Posterior vena cava (tissue), 2 donors: Measurements from ENCODE around the gene TMEM40. TPM values are rescaled to one million over a fixed set of nuclear protein-coding genes. Genes with fewer than 3 reads are reported as not detected.
"Not testable (repeated sequence)": the region's sequence is repeated elsewhere in the genome, so short reads cannot be mapped to it uniquely, and the experiment has no call there.

Experiments
- DNase-seq: peaks from one replicate; pipeline ENCODE4 v3.0.0-alpha.2; 2020; ENCODE audit warnings: low spot score
- intact Hi-C, 2 donors: fragments of 100-400 bp; cut with DNase I; formaldehyde crosslinking; loops; one replicate each; pipeline versions ENCODE4 v1.14.1 to v1.14.2; 2022 to 2023
- total RNA-seq, 2 donors: library from RNA; stranded (reverse); fragmentation: NEBNext Ultra II Directional; extraction: Animal tissue kit (Norgen Biotek cat#: 25700); gene quantifications; one replicate each; pipeline ENCODE4 v1.2.1, GENCODE V29; 2021
- donor health status: DM: yes; HTN: yes; CAD: no.
- donor health status: DM: yes; HTN: yes; CAD: no.

TMEM40 gene
- total RNA-seq, 2 donors from 2014 or later = not detected

DNA sequence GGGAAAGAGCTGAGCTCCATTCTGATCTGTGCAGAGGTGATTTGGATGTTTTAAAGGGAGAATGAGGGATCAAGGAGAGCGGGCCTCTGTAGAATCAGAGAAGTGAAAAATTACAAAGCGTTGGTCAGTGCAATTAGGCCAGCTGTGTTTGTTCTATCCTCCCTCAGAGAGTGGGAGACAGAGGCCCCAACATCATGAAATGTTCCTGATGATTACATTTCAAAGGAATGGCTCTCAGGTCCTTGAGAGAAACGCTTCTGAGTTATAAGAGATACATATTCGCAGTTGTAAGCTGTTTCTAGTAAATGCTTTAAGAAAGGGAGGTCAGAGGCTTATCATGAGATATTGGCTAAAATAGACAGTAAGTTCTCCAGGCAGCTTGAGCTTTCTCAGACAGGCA, 21.7 kb upstream of the TMEM40 start:
- intact Hi-C loops = no loop called here
- no peak for DNase-seq

DNA sequence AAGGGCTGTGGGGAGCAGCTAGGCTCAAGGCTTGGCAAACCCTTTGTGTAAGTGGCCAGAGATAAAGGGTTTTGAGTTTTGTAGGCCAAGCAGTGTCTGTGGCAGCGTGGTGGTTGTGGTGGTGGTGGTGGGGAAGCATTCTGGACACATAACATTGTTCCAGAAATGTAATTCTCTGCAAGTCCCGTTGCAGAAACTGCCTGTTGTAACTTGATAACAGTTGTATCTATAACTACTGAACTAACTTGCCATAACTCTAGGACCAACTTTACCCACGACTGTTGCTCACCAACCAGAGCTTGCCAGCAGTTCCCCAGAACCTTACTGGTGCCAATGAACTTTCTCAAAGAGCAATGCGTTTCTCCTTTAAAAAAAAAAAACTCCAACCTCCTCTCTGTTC, 18.1 kb upstream of the TMEM40 start:
- intact Hi-C loops = no loop called here
- DNase-seq = peak; percentile 25

DNA sequence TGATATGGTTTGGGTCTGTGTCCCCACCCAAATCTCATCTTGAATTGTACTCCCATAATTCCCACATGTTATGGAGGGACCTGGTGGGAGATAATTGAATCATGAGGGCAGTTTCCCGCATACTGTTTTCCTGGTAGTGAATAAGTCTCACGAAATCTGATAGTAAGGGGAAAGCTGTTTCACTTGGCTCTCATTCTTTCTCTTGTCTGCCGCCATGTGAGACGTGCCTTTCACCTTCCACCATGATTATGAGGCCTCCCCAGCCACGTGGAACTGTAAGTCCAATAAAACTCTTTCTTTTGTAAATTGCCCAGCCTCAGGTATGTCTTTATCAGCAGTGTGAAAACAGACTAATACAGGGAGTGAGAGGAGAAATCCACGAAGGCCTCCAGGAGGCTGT, 16.9 kb upstream of the TMEM40 start:
- intact Hi-C loops, DNase-seq: not testable (repeated sequence)

DNA sequence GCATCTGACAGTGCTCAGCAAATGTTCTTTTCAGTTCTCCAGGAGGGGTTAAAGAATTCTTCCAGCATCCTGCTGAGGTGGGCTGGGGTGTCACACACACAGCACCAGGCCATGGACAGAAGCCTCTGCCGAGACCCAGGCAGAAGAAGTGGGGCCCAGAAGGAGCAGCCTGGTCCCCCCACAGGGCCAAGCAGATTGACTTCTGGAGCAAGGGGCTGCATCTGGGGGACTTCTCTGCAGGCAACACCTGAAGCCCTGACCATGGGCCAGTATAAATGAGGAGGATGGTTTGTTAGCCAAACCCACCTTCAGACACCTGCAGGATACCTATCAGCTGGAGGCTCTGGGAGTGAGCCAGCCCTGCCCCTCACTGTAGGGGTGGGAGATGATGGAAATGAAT, 16.2 kb upstream of the TMEM40 start:
- intact Hi-C loops = no loop called here
- DNase-seq = no peak

DNA sequence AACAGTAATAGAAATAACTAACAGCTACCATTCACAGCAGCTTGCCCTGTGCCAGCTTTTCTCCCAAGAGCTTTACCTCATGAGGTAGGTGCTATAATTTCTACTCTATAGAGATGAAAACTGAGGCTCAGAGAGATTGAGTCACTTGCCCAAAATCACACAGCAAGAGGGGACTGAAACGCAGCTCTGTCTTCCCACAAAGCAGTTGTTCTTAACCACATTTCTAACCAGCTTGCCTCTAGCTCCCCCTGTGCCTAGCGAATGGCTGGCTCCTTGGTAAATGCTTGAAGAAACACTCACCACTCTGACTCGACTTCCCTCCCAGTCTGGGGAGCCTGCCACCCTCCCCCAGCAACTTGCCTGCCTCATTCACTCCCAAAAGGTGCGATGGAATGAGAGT, 15.6 kb upstream of the TMEM40 start:
- intact Hi-C loops = no loop called here
- DNase-seq = no peak

DNA sequence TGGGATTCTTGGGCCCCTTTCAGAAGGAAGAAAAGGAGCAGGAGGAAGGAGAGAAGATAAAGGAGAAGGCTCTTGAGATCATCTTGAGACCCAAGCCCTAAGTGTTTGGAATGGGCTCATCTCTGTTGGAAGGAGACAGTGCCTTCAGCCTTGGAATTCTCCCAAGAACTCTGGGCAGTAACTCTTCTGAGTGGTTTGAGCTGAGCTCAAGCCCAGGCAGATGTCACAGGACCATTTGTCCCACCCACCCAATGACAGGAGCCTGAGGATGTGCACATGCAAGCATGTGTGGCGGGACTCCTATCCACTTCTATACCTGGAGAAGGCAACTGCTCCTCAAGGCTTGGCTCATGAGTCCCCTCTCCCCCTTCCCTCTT, 14.6 kb upstream of the TMEM40 start:
- intact Hi-C loops = no loop called here

DNA sequence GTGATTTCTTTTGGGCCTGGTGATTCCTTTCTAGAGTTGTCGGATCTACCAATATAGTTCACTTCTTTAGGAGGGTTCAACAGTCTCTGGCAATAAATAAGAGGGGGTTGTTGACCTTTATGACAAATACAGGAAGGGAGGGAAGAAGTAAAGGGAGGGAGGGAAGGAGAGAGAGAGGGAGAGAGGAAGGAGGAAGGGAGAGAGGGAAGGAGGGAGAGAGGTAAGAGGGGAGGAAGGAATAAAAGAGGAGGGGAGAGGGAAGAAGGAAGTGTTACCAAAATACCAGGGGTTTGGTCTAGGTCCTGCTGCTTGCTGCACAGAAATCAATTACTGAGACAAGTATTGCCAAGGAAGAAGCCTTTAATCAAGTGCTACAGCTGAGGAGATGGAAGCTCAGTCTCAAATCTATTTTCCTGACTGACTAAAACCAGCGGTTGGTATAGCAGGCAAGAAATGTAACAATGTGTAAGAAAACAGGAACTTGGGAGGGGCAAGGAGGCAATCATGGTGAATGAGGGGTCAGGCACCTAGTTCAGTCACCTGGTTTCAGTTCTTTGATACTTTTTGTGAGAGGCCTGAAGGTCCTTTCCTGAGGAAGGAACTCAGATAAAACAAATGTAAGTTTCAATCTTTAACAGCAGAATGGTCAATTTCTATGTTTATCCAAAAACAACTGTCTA, 14.1 kb upstream of the TMEM40 start:
- intact Hi-C loops = no loop called here
- DNase-seq = no peak

More for the DNA sequence above, 14.6 kb upstream of the TMEM40 start:
- no peak for DNase-seq

DNA sequence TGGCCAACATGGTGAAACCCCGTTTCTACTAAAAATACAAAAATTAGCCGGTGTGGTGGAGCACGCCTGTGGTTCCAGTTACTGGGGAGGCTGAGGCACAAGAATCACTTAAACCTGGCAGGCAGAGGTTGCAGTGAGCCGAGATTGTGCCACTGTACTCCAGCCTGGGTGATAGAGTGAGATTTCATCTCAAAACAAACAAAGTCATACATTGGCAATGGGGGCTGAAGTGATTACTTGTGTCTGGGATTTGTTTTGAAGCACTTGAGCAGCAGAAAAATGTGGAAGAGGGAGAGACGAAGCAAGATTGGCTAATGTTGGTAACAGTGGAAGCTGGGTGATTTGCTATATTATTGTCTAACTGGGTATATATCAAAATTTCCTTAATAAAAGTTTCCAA, 13.4 kb upstream of the TMEM40 start:
- no peak for DNase-seq
- intact Hi-C loops = no loop called here

DNA sequence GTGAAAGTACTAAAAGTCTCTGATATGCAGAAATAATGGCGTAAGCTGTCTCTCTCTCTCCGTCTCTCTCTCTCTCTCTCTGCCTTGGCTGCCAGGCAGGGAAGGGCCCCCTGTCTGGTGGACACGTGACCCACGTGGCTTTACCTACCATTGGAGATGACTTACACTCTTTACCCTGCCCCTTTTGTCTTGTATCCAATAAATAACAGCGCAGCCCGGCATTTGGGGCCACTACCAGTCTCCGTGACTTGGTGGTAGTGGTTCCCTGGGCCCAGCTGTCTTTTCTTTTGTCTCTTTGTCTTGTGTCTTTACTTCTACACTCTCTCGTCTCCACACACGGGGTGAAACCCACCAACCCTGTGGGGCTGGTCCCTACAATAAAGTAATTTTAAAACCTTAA, 12.2 kb upstream of the TMEM40 start:
- no peak for DNase-seq
- intact Hi-C loops = no loop called here

DNA sequence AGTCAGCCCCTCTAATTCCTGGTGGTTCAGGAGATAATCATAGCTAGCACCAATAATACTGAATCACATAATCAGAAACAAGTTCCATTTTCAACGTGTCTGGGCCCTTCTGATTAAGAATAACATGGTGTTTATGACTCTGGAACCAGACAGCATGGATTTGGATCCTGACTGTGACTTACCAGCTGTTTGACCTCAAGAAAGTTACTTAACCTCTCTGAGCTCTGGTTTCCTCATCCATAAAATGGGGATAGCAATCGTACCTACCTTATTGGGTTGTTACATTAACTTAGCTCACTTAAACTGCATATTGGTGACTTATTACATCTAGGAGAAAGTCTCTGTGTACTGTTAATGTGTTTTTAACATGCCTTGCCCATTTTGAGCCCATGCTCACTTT, 10.7 kb upstream of the TMEM40 start:
- intact Hi-C loops = no loop called here
- DNase-seq = no peak

DNA sequence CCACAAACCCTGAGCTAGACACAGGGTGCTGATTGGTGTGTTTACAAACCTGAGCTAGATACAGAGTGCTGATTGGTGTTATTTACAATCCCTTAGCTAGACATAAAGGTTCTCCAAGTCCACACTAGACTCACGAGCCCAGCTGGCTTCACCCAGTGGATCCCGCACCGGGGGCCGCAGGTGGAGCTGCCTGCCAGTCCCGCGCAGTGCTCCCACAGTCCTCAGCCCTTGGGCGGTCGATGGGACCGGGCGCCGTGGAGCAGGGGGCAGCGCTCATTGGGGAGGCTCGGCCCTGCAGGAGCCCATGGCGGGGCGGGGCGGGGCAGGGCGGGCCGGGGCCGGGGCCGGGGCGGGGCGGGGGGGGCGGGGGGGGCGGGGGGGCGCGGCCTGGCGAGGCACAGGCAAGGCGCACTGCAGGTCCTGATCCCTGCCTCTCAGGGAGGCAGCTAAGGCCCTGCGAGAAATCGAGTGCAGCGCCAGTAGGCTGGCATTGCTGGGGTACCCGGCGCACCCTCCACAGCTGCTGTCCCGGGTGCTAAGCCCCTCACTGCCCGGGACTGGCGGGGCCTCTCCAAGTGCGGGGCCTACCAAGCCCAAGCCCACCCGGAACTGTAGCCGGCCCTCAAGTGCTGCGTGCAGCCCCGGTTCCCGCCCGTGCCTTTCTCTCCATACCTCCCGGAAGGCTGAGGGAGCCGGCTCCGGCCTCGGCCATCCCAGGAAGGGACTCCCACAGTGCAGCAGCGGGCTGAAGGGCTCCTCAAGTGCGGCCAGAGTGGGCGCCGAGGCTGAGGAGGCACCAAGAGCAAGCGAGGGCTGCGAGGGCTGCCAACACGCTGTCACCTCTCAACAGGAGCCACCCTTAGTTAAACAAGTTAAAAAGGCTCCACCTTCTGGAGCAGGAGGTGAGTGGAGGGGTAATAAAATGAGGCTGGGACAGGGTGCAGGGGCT, 9.8 kb upstream of the TMEM40 start:
- intact Hi-C loops = no loop called here
- peak; percentile 79 for DNase-seq

DNA sequence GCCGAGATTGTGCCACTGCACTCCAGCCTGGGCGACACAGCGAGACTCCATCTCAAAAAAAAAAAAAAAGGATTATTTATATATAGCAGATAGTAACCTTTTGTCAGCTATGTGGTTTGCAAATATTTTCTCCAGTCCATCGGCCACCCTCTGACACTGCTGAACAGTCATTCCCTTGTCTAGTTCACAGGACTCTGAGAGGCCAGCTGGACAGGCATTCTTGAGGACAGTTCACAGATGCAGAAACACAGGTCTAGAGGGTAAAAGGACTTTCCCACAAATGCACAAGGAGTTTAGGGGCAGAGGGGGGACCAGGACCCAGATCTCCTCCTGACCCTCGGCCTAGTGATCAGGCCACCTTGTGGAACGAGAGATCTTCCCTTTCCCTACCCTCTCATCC, 7.5 kb upstream of the TMEM40 start:
- peak; percentile 24 for DNase-seq

DNA sequence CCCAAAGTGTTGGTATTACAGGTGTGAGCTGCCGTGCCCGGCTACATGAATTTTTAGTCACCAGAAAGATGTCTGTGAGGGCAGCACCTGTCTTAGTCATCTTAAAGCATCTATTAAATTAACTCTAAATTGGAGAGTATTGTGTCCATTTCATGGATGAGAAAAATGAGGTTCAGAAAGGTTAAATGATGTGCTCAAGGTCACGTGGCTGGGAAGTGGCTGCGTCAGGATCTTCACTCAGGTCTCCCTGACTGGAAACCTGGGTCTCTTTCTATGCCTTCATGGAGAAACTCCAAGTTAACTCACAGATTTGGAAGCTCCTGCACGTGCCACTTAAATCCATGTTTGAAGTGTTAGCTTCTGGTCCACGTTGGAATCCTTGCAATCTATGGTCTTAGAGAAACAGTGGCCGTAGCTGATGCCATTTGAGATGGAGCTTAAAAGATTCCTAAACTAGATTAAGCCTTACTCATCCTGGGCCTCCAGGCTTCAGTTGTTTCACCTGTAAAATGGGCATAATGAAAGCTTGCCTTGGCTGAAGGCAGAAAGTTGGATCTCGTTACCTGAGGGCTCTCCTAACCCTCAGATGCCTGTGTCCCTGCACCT, 5.2 kb upstream of the TMEM40 start:
- no peak for DNase-seq
- intact Hi-C loops = no loop called here

More for the DNA sequence above, 7.5 kb upstream of the TMEM40 start:
- intact Hi-C loops = no loop called here

DNA sequence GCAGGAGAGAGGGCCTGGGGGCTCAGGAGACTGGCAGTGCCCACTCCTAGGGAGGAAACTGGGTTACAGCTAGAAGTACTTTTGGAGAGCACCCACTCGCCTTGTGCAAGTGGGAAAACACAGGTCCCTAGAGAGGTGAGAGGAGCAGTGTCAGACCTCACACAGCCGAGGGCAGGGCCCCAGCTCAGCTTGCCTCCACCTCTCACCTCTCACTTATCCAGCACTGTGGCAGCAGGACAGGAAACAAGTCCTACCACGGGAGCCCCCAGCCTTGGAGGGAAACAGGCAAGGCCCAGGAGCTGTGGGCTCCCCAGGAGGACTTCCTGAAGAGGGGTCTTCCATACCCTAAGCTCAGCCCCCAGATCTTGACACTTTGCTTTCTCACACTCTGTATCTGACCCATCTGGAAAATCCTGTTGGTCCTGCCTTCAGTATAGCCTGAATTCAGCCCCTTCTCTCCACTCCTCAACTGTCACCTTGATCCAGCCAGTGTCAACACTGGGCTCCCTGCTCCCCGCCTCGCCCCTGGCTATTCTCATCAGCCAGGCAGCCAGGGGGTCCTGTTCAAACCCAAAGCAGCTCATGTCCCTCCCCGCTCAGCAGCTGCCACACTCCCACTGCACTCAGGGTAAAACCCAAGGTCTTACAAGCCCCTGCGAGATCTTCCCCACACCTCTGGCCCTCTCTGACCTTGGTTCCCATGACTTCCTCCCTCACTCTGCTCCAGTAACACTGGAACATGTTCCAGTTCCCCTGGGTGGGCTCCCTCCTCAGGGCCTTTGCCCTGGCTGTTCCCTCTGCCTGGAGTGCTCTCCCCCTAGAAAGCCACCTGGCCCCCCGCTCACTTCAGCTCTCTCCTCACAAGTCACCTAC, 870 bp upstream of the TMEM40 start:
- no peak for DNase-seq
- intact Hi-C loops = no loop called here

DNA sequence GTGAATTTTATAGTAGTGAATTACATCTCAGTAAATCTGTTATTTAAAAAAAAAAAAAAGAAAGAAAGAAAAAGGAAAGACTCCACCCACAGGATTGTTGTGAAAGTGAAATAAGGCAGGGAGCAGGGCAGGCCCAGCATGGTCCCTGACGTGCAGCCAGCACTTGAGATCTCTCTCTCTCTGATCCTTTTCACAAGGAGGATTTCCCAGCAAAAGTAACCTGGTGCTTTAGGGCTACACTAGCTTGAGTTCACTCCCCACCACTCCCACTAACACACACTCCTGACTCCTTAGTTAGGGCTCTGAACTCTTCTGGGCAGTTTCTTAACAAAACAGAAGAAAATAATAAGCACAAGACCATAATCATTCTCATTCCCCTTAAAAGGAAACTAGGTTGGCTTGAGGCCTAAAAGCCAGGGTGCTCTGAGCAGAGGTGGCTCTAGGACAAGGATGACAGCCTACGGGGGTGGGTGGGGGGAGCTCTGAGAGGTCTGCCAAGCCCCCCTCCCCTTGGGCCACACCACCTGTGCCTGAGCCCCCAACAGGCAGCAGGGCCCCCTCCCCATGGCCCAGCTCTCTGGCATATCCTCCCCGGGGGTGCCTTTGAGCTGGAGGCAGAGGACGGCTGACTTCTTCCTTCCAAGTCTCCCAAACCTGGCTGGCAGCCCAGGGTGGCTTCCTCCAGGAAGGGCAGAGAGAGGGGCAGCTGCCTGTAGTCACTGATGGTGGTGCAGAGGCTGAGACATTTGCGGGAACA, 856 bp downstream of the TMEM40 start:
- peak; percentile 86 for DNase-seq
- intact Hi-C loops = no loop called here

DNA sequence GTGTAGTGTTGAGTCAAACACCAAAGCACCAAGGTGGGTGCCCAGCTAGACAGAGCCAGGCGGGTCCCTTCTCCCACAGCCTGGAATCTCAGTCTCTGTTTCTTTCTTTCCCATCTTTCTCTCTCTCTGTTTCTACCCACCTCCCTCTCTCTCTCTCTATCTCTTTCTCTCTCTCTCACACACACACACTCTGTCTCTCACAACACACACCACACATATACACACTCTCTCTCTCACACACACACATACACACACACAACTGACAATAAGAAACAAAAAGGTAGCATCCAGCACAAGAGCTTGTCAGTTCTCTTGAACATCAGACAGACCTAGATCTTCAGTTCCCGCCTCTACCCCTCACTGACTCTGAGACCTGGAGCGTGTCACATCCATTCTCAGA, 2.4 kb downstream of the TMEM40 start:
- intact Hi-C loops = no loop called here
- no peak for DNase-seq

DNA sequence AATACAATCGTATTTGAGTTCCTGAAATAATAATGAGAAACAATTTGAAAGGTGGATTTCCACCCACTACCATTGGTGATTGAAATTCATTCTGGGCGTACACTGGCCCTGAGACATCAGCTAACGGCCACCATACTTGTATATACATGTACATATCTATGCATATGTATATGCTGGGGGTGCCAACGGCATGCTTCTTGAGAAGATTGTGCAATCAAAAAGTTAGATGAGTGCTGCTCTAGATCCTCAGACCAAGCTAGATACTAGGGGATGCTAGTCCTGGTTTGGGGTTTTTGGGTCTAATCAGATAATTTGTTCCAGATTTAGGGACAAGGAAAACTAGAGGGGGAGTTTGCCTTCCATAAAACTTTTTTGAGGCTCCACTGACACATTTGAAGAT, 2.9 kb downstream of the TMEM40 start:
- intact Hi-C loops = no loop called here
- DNase-seq = no peak

DNA sequence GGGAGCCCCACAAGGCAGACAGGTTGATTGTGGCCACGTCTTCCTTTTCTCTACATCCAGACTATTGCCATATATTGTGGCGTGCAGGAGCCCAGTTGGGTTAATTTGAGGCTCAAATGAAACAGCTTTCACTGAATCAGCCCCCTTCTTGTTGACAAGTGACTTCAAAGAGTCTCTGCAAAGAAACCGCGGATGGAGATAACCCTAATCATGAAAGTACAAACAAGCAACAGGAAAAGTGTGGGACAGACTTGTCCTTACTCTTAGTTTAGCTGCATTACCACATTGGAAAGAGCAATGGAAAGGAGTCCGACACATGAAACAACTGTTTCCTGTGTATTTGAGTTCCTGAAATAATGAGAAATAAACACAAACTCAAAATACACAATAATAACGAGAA, 3.3 kb downstream of the TMEM40 start:
- intact Hi-C loops = no loop called here
- DNase-seq = no peak

DNA sequence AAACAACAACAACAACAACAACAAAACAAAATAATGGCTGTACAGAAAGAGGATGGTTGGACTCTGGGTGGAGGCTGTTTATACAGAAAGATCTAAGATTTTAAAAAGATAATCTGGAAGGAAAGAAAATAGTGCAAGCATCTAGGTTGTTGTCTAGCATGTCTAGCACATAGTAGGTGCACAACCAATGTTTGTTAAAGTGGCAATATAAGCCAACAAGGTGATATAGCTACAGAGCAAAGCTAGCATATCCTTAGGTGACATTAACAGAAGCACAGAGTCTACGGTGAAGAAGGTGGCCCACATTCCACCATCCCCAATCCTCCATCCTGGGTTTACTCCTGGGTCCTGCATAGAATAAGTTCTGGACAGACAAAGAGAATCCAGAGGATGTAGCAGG, 4.7 kb downstream of the TMEM40 start:
- intact Hi-C loops = no loop called here
- no peak for DNase-seq
